ENCODE data around the gene CKM. TPM values are rescaled to one million over a fixed set of nuclear protein-coding genes. Genes with fewer than 3 reads are reported as not detected.
"Not testable (repeated sequence)": the region's sequence is repeated elsewhere in the genome, so short reads cannot be mapped to it uniquely, and the experiment has no call there.

Gene CKM
- total and polyA plus RNA-seq, 2 donors (not counting 1 experiment from before 2014, with no cell fraction given) = not detected

- no peak overlapping the region for H3K4me2 ChIP-seq (ENCODE audit: extremely low read depth, insufficient read depth, low read length)
- no peak overlapping the region for H2AFZ ChIP-seq (ENCODE audit: low read length)
- H3K4me3 ChIP-seq (replicated peaks in 1 of 4; ENCODE audit: control extremely low read depth in 1 of 4, insufficient read depth in 1 of 4, low read depth in 3 of 4, low read length in 4 of 4) = no peak overlapping the region
- TF ChIP-seq EZH2 (IDR thresholded peaks at IDR 0.05; ENCODE audit: low read length, missing control alignments) = no peak
- TF ChIP-seq, protein P1, sequence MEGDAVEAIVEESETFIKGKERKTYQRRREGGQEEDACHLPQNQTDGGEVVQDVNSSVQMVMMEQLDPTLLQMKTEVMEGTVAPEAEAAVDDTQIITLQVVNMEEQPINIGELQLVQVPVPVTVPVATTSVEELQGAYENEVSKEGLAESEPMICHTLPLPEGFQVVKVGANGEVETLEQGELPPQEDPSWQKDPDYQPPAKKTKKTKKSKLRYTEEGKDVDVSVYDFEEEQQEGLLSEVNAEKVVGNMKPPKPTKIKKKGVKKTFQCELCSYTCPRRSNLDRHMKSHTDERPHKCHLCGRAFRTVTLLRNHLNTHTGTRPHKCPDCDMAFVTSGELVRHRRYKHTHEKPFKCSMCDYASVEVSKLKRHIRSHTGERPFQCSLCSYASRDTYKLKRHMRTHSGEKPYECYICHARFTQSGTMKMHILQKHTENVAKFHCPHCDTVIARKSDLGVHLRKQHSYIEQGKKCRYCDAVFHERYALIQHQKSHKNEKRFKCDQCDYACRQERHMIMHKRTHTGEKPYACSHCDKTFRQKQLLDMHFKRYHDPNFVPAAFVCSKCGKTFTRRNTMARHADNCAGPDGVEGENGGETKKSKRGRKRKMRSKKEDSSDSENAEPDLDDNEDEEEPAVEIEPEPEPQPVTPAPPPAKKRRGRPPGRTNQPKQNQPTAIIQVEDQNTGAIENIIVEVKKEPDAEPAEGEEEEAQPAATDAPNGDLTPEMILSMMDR (conservative IDR thresholded peaks at IDR 0.05 in 1 of 2, IDR thresholded peaks at IDR 0.05 in 1 of 2; ENCODE audit: low read depth in 1 of 2, low read length in 2 of 2) = no peak
- H3K27ac ChIP-seq (ENCODE audit: insufficient read depth, low read length) = no peak overlapping the region
- H4K20me1 ChIP-seq (ENCODE audit: control insufficient read depth, extremely low read depth, insufficient read depth, low read length) = no peaks in the 10 kb centered on the region
- H3K27me3 ChIP-seq (ENCODE audit: control insufficient read depth, insufficient read depth, low read length) = peaks cover 9% of the 10 kb centered on the region
- no peaks in the 10 kb centered on the region for H3K9me3 ChIP-seq (ENCODE audit: control insufficient read depth, insufficient read depth, low read depth, low read length)
- no peaks in the 10 kb centered on the region for H3K4me1 ChIP-seq (ENCODE audit: control insufficient read depth, extremely low read depth, insufficient read depth, low read length)
- H3K36me3 ChIP-seq (ENCODE audit: control insufficient read depth, insufficient read depth, low read length) = no peaks in the 10 kb centered on the region
- no peaks in the 10 kb centered on the region for H3K79me2 ChIP-seq (ENCODE audit: control insufficient read depth, insufficient read depth, low read length)
- H3K9ac ChIP-seq (ENCODE audit: insufficient read depth, low read length) = no peak overlapping the region
- no peak for DNase-seq (ENCODE audit: low read depth in 2 of 2)
These were observed 1.5 kb downstream of the CKM start for GRCh38 chr19:45320997-45321775.

DNA sequence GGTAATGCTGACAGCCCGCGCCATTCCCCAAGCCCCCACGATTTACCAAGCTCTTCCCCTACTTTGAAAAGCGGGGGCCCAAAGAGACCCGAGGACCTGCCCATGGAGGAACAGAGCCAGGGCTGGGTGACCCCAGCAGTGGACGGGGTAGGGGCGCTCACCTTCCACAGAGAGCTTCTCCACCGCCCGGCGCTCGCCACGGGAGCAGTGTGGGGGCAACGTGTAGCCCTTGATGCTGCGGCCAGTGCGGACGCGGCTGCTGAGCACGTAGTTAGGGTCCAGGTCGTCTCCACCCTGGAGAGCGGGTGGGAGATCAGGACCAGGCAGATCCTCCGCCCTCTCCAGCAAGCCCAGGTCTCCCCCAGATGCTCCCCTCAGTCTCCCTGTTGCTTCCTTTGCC lies 7.4 kb downstream of the CKM start:
- no peak for TF ChIP-seq EZH2 (IDR thresholded peaks at IDR 0.05; ENCODE audit: low read length, missing control alignments)
- TF ChIP-seq, protein P1 (conservative IDR thresholded peaks at IDR 0.05 in 1 of 2, IDR thresholded peaks at IDR 0.05 in 1 of 2; ENCODE audit: low read depth in 1 of 2, low read length in 2 of 2) = no peak
- Histone ChIP-seq H3K36me3 (ENCODE audit: control insufficient read depth, insufficient read depth, low read length) (no peaks in the 10 kb centered on the region), H2AFZ (ENCODE audit: low read length) (no peak overlapping the region), H3K27me3 (ENCODE audit: control insufficient read depth, insufficient read depth, low read length) (peaks cover 6% of the 10 kb centered on the region), H3K9ac (ENCODE audit: insufficient read depth, low read length) (no peak overlapping the region), H3K4me1 (ENCODE audit: control insufficient read depth, extremely low read depth, insufficient read depth, low read length) (no peaks in the 10 kb centered on the region), H3K27ac (ENCODE audit: insufficient read depth, low read length) (no peak overlapping the region), H3K4me2 (ENCODE audit: extremely low read depth, insufficient read depth, low read length) (no peak overlapping the region), H4K20me1 (ENCODE audit: control insufficient read depth, extremely low read depth, insufficient read depth, low read length) (no peaks in the 10 kb centered on the region), H3K79me2 (ENCODE audit: control insufficient read depth, insufficient read depth, low read length) (no peaks in the 10 kb centered on the region), H3K4me3 (replicated peaks in 1 of 4; ENCODE audit: control extremely low read depth in 1 of 4, insufficient read depth in 1 of 4, low read depth in 3 of 4, low read length in 4 of 4) (no peak overlapping the region), H3K9me3 (ENCODE audit: control insufficient read depth, insufficient read depth, low read depth, low read length) (no peaks in the 10 kb centered on the region)
- DNase-seq (ENCODE audit: low read depth in 2 of 2) = no peak

- Histone ChIP-seq H3K27me3 (ENCODE audit: control insufficient read depth, insufficient read depth, low read length) (peaks cover 6% of the 10 kb centered on the region), H3K4me3 (replicated peaks in 1 of 4; ENCODE audit: control extremely low read depth in 1 of 4, insufficient read depth in 1 of 4, low read depth in 3 of 4, low read length in 4 of 4) (no peak overlapping the region), H3K79me2 (ENCODE audit: control insufficient read depth, insufficient read depth, low read length) (no peaks in the 10 kb centered on the region), H4K20me1 (ENCODE audit: control insufficient read depth, extremely low read depth, insufficient read depth, low read length) (no peaks in the 10 kb centered on the region), H3K9ac (ENCODE audit: insufficient read depth, low read length) (no peak overlapping the region), H3K9me3 (ENCODE audit: control insufficient read depth, insufficient read depth, low read depth, low read length) (no peaks in the 10 kb centered on the region), H2AFZ (ENCODE audit: low read length) (no peak overlapping the region), H3K36me3 (ENCODE audit: control insufficient read depth, insufficient read depth, low read length) (no peaks in the 10 kb centered on the region), H3K4me1 (ENCODE audit: control insufficient read depth, extremely low read depth, insufficient read depth, low read length) (no peaks in the 10 kb centered on the region), H3K27ac (ENCODE audit: insufficient read depth, low read length) (no peak overlapping the region), H3K4me2 (ENCODE audit: extremely low read depth, insufficient read depth, low read length) (no peak overlapping the region)
- TF ChIP-seq, protein P1 (conservative IDR thresholded peaks at IDR 0.05 in 1 of 2, IDR thresholded peaks at IDR 0.05 in 1 of 2; ENCODE audit: low read depth in 1 of 2, low read length in 2 of 2) = no peak
- no peak for TF ChIP-seq EZH2 (IDR thresholded peaks at IDR 0.05; ENCODE audit: low read length, missing control alignments)
- DNase-seq (ENCODE audit: low read depth in 2 of 2) = no peak
These were observed 7.9 kb downstream of the CKM start for GRCh38 chr19:45314708-45315245.

- H4K20me1 ChIP-seq (ENCODE audit: control insufficient read depth, extremely low read depth, insufficient read depth, low read length); H3K27ac ChIP-seq (ENCODE audit: insufficient read depth, low read length); H3K4me2 ChIP-seq (ENCODE audit: extremely low read depth, insufficient read depth, low read length); H3K4me3 ChIP-seq (replicated peaks in 1 of 4; ENCODE audit: control extremely low read depth in 1 of 4, insufficient read depth in 1 of 4, low read depth in 3 of 4, low read length in 4 of 4); H3K36me3 ChIP-seq (ENCODE audit: control insufficient read depth, insufficient read depth, low read length); H2AFZ ChIP-seq (ENCODE audit: low read length); DNase-seq (ENCODE audit: low read depth in 2 of 2); H3K9ac ChIP-seq (ENCODE audit: insufficient read depth, low read length); H3K4me1 ChIP-seq (ENCODE audit: control insufficient read depth, extremely low read depth, insufficient read depth, low read length); H3K79me2 ChIP-seq (ENCODE audit: control insufficient read depth, insufficient read depth, low read length); H3K9me3 ChIP-seq (ENCODE audit: control insufficient read depth, insufficient read depth, low read depth, low read length); H3K27me3 ChIP-seq (ENCODE audit: control insufficient read depth, insufficient read depth, low read length): not testable (repeated sequence)
These were observed 10.4 kb downstream of the CKM start for GRCh38 chr19:45312285-45312684.

All from fibroblast of lung (primary cell).